Measurements from ENCODE around the gene BIRC2. TPM values are rescaled to one million over a fixed set of nuclear protein-coding genes. Genes with fewer than 3 reads are reported as not detected.

The BIRC2 gene
- total and polyA plus RNA-seq, 9 of the 15 experiments (the other 6 are each of a cell fraction or from before 2014, with no cell fraction given): 14.3 to 45.9 (median 20.7) TPM

- intact Hi-C loops (cut with micrococcal nuclease) (no loop called here), in situ Hi-C loops (cut with MboI) (no loop called here)
- no peak for DNase-seq (ENCODE audit: extremely low read depth in 1 of 4, low spot score in 3 of 4)
- no peaks in the 10 kb centered on the region for H3K79me2 ChIP-seq (ENCODE audit: control insufficient read depth, insufficient read depth, low read length)
- H2AFZ ChIP-seq (ENCODE audit: low read depth, low read length): no peak overlapping the region
- peaks cover 0 to 8% of the 10 kb centered on the region in 2 experiments; a peak in 3 of 5 replicates for H3K4me1 ChIP-seq (replicated peaks in 1 of 2; ENCODE audit: control insufficient read depth in 2 of 2, insufficient read depth in 2 of 2, low read length in 2 of 2)
- no peak for ATAC-seq
- H3K36me3 ChIP-seq (ENCODE audit: control insufficient read depth, insufficient read depth, low read length): no peaks in the 10 kb centered on the region
- H3K27ac ChIP-seq (ENCODE audit: extremely low read depth, low read depth, low read length): no peak overlapping the region
- no peak overlapping the region for H3K9ac ChIP-seq (ENCODE audit: insufficient read depth in 1 of 2, low read depth in 2 of 2, low read length in 2 of 2)
- no TSS peak for BruUV-seq (replicated peaks)
- 0% methylated on average over 2 of the region's 2 CpGs for WGBS (ENCODE audit: insufficient coverage, low coverage, missing lambda C conversion rate)
- H4K20me1 ChIP-seq (replicated peaks; ENCODE audit: control insufficient read depth, insufficient read depth, low read length): no peaks in the 10 kb centered on the region
- H3K27me3 ChIP-seq (ENCODE audit: control insufficient read depth in 2 of 2, insufficient read depth in 2 of 2, low read length in 2 of 2): peaks cover 0 to 2% of the 10 kb centered on the region in 2 experiments; a peak in 4 of 5 replicates
- no peak overlapping the region for H3K4me2 ChIP-seq (ENCODE audit: insufficient read depth, low read length)
- no peak overlapping the region for H3K4me3 ChIP-seq
- H3K9me1 ChIP-seq (ENCODE audit: control insufficient read depth, insufficient read depth, low read length): no peaks in the 10 kb centered on the region
- no peaks in the 10 kb centered on the region for H3K9me3 ChIP-seq (replicated peaks; ENCODE audit: control insufficient read depth, insufficient read depth, low read depth, low read length)
- ChIA-PET CTCF (ENCODE audit: low intra/inter-chr PET ratio) (no interaction called here), POLR2A (no interaction called here)
- no peak for FAIRE-seq
- TF ChIP-seq STAT5B (CRISPR knock-in tag; IDR thresholded peaks at IDR 0.05): no peak
- no peak for TF ChIP-seq ATF2 (CRISPR knock-in tag; IDR thresholded peaks at IDR 0.05)
- no peak for TF ChIP-seq DMBX1 (CRISPR knock-in tag; IDR thresholded peaks at IDR 0.05; ENCODE audit: borderline replicate concordance)
- no peak for TF ChIP-seq E2F6 (IDR thresholded peaks at IDR 0.05; ENCODE audit: borderline replicate concordance in 1 of 2, extremely low read depth in 1 of 2, insufficient read depth in 1 of 2, insufficient read length in 1 of 2, low read depth in 1 of 2, low read length in 1 of 2, poor library complexity in 1 of 2, severe bottlenecking in 1 of 2)
- no peak for TF ChIP-seq REST (IDR thresholded peaks at IDR 0.05; ENCODE audit: borderline replicate concordance)
- no peak for TF ChIP-seq REST (CRISPR knock-in tag; IDR thresholded peaks at IDR 0.05; ENCODE audit: low read depth)
- TF ChIP-seq USF1 (CRISPR knock-in tag; IDR thresholded peaks at IDR 0.05): no peak
- no peak for TF ChIP-seq POLR2A (conservative IDR thresholded peaks at IDR 0.05)
- TF ChIP-seq ZNF197 (CRISPR knock-in tag; IDR thresholded peaks at IDR 0.05; ENCODE audit: low read depth): no peak
- no peak for TF ChIP-seq NCOA4 (IDR thresholded peaks at IDR 0.05; ENCODE audit: partially characterized antibody)
- no peak for TF ChIP-seq PPARD (CRISPR knock-in tag; IDR thresholded peaks at IDR 0.05)
These were observed 27.5 kb upstream of the BIRC2 start for GRCh38 chr11:102319544-102319943.

Measured in K562 (cell line).